SK-N-DZ (cell line): ENCODE measurements around the gene EIF6.
A peak's percentile ranks its signal among the peaks of the same experiment; 100 is the strongest.

Experiments
- DNase-seq: peaks from one replicate; pipeline ENCODE4 v3.0.0-alpha.2; 2015; ENCODE audit warnings: low spot score

EIF6 gene

DNA sequence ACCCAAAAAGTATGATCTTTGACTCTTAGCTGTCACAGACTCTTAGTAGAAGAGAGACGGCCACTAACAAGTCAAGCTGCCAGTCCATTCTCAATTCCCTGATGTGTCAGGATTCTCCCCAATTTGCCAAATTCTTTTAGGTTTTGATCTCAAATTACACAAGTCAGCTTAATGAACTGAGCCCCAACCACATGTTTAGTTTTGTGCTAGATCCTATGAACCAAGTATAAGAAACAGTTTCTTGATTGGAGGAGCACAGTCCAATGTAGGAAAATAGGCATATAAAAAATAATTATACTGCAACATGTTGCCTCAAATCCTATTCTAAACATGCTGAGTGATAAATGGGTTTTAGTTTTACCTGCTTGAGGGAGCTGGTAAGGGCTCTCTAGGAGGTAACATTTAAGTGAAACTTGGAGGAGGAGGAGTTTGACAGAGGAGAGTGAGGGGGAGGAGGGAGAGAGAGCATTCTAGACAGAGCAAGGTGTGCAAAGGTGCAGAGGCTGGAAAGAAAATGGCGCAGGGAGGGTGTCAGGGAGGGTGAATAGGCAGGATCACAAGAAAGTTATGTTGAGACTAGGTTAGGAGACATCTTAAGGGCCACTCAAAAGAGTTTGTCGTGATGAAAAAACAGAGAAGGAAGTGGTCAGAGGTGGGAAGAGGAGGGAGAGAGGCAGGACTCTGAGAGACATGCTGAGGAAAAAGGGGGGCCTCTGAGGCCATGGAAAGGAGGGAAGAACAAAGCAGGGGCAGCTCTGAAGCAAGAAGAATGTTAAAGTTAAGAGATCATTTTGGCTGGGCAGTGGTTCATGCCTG lies 30.5 kb upstream of the EIF6 start:
- no peak for DNase-seq

DNA sequence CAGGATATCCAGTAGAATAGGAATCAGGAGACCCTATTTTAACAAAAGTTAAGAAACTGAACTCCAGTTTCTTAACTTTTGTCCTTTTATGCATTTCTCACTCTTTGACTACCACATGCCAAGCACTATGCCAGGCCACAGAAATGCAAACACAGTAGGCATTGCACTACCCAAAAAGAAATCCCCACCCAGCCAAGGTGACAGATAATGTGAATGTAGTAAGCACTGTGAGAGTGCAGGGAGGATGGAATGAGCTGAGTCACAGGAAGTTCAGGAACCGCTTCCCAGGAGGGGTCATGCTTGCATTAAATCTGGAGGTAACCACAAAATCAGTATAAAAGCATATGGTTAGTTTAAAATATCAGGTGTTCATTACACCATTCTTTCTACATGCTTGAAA lies 27.7 kb upstream of the EIF6 start:
- DNase-seq = no peak

DNA sequence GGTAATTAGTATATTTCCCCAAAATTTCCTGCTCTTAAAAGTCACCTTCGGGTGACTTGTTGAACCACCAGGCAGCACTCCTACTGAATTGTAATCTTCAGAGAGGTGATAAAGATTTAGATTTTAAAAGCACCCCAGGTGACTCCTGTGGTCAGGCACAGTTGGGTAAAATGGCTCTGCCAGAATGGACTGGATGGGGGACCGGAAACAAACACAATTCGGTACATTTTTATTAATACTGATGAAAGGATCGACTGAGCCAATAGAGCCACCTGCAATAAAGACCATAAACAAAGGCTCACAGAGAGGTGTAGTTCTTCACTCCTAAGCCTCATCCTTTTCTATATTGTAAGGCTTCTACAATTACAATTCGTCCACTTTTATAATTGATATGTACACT lies 27.2 kb upstream of the EIF6 start:
- DNase-seq = no peak

- no peak for DNase-seq
Measured at GRCh38 chr20:35311409-35311808, 26.8 kb upstream of the EIF6 start.

GRCh38 chr20:35307666-35308653 lies 23.4 kb upstream of the EIF6 start:
- DNase-seq = no peak

- peak; percentile 67 for DNase-seq
Measured at GRCh38 chr20:35306931-35307517, 22.5 kb upstream of the EIF6 start.

DNA sequence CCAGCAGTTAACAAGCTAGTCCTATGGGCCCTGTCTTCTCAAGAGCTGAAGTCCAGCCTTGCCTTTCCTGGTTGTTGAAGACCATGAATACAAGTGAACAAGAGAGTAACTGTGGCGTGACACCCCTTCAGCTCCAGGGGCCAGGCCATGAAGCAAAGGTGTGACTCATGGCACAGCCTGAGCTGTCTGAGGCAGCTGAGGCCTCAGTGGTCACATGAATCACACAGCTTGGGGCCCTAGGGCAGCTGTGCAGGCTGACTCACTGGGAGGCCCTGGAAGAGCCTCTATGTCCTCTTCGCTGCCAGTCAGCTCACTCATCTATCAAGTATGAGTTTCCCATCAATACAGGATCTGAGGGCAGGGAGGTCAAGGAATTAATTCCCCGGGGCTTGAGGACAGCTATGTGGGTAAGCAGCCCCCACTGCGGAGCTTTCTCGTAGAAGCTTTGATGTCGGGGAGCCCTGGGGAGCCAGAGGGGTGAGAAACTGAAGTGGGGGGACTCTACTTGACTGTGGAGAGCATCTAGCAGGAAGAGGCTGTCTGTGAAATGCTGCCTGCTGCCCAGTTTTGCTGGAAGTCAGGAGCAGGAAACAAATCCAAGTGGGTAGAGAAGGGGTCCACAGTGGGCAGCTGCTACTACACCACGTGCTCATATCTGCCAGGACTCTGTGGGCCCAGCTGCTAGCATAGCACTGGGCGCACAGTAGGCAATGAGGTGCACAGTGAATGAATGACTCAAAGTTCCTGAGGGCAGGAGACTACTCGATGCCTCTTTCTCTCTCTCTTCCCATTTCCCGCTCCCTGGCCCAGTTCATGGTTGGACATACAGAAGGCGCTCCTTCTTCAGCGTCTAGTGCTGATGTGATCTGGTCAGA lies 21.3 kb upstream of the EIF6 start:
- no peak for DNase-seq

GRCh38 chr20:35304956-35305355 lies 20.4 kb upstream of the EIF6 start:
- DNase-seq = no peak

DNA sequence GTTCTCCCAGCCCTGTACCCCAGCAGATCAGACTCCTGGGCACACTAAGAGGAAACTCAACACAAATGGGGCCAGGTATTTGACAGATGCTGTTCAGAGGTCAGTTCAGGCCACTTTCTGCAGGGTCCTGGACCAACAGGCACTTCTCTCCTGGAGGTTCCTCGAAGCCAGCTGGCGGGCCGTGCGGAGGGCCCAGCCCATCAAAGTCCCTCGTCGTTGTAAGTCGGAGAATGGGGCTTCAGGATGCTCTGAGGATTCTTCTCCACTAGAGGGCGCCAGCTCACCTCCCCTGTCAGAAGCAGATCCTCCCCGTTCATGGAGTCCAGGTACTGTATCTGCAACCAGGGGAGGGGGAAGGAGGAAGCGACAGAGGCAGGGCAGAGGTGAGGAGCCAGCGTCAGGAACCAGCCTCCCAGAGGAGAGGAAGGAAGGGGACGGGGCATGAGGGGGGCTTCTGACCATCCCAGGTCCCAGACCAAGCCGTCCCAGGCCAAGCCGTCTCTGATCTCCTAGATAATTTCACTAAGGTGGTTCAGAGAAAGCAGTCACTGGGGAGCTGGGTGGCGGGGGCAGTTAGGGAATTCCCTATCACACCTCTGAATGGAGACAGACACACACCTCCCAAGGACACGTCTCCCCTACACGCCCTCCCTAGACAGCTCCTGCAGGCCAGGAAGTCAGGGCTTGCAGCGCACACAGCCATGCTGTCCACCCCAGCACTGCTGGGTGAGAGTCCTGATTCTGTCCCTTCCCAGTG lies 19.3 kb upstream of the EIF6 start:
- peak; percentile 92 for DNase-seq

GRCh38 chr20:35303382-35303734 lies 18.8 kb upstream of the EIF6 start:
- DNase-seq = no peak

- no peak for DNase-seq
Measured at GRCh38 chr20:35302421-35303335, 18.1 kb upstream of the EIF6 start.

GRCh38 chr20:35301426-35301825 lies 16.9 kb upstream of the EIF6 start:
- DNase-seq = no peak

GRCh38 chr20:35300469-35301262 lies 16.1 kb upstream of the EIF6 start:
- no peak for DNase-seq

DNA sequence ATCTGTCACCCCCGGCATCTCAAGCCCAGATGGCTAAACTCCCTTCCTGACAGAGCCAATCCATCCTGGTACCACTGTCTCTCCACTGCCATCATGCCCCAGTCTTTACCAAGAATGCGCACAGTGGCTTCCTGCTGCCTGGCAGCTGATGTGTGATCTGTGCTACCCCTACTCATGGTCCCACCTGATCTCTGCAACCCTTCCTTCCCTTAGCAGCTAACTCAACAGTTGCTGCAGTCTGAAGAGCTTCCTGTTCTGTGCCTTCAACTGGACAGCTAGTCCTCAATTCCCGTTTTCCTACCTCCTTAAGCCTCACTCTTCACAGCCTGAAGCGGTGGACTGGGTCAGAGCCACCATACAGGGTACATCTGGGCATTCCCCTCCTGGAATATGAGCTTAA lies 15.2 kb upstream of the EIF6 start:
- DNase-seq = no peak

DNA sequence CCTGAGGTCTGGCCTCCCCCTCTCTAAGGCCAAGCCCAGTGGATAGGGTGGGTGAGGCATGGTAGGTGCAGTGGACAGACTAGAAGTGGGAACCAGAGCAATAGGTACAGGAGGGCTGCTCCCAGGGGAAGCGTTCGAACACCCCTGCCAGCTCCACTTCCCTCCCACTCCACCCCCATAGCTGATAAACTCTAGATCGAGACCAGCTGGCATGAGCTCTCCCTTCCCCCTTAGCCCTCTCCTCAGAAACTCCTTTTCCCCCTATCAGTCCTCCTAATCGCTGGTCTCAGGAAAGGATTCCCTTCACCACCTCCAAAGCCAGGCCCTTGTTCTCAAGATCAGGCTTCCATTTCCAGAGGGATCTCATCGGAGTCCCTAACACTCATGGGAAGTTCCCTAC lies 13.7 kb upstream of the EIF6 start:
- DNase-seq = no peak

- DNase-seq = no peak
Measured at GRCh38 chr20:35297740-35298139, 13.2 kb upstream of the EIF6 start.

DNA sequence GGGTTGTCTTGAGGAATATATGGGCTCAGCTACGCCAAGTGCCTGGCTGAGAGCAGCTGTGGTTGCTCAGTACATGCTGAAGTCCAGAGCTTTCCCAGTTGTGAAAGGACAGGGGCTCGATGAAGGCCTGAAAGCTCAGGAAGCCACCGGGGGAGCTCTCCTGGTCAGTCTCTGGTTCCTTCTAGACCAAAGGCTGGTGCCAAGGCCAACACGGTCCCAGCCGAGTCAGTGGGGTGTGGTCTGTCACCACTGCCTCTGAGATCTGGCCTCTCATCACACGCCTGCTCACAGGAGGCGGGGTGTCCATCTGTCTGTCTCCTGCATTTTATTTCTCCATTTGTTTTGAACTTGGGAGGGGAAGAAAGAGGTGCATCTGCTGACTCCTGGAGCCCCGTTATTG lies 12.6 kb upstream of the EIF6 start:
- no peak for DNase-seq

DNA sequence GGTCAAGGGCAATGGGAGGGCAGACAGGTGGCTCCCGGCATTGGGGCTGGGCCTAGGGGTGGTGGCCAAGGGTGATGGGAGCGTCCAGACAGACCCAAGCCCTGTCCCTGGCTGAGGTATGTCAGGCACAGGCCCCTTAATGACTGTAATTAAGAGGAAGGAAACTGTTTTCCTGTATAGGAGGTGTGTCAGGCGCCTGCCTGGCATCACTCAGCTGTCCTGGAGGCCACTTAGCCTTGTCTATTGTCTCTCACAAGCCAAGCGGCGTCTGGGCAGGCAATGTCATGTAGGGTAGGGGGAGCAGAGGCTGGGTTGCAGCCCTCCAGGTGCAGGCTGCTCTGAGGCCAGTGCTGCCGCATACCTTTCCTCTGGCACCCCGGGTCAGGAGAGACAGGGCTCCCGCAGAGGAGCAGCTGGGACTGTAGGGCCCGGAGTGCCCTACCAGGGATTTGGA lies 11.6 kb upstream of the EIF6 start:
- DNase-seq = peak; percentile 79

DNA sequence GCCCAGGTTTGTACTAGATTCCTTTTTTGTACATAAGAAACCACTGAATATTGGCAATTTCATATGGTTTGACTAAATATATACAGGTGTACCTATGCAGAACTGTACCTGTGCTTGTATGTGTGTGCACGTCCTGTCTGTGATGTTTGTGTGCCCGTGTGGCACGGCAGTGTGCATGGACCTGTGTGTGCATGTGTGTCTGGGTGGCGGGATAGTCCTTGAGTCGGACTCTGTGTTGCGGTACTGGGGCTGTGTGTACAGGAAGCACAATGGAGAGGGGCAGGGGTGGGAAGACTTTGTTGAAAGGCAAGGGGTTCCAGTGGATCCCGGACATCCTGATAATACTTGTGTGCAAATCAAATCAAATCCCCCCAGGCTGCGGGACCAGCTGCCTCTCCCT lies 11.1 kb upstream of the EIF6 start:
- DNase-seq = no peak
